ENCODE results near the gene APRT. TPM values are rescaled to one million over a fixed set of nuclear protein-coding genes. Genes with fewer than 3 reads are reported as not detected.

Gene APRT, protein sequence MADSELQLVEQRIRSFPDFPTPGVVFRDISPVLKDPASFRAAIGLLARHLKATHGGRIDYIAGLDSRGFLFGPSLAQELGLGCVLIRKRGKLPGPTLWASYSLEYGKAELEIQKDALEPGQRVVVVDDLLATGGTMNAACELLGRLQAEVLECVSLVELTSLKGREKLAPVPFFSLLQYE
- polyA plus RNA-seq (2013, experiment 1 of 2) = 176 TPM
- polyA plus RNA-seq (2013, experiment 2 of 2) = 175 TPM

DNA sequence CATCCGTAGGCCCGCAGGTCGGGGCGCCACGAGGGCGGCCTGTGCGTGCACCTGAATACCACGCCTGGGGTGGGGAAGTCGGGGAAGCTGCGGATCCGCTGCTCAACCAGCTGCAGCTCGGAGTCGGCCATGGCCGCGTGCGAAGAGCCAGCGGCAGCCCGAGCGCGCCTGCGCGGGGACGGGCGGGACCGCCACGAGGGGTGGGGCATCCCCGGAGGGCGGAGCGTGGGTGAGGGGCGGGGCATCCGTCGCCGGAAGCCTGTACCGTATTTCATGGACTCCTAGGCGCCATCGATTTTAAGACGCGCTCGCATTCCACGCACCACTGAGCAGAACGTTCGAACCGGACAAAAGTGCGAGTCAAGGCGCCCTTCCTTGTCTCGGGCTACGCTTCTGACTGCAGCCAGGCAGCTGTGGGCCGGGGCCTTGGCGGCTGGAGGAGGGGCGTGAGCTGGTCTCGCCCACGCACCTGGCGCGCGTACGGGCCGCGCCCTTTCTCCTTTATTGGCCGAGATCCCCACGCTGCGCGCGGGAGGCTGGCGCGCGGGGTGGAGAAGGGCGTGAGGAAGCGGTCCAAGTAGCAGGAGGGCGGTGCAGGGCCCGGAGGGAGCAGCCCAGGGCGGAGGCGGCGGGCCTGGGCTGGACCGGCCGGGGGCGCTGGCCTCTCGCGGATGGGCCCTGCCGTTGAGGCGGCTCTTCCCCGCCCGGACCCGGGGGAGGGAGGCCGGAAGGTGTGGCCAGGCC is at the start of gene APRT:
Gene APRT (minus strand): TSS at position 160 of the 744 bp plus-strand sequence. CDS start 29 bp downstream, at position 131.
- Histone ChIP-seq H3K36me3 (ENCODE audit: insufficient read depth, low read length) (peaks cover 37% of the 10 kb centered on the region), H3K27me3 (ENCODE audit: insufficient read depth, low read length) (no peaks in the 10 kb centered on the region), H3K27ac (ENCODE audit: low read depth, low read length) (peak within 1 kb of the TSS; percentile 98), H3K9ac (ENCODE audit: low read depth, low read length) (peak within 1 kb of the TSS; percentile 96), H3K4me1 (ENCODE audit: insufficient read depth, low read length) (no peaks in the 10 kb centered on the region), H3K4me3 (ENCODE audit: low read length) (peak within 1 kb of the TSS; percentile 73), H3K9me3 (ENCODE audit: insufficient read depth, low read depth, low read length) (no peaks in the 10 kb centered on the region)
- WGBS = under 1% methylated on average over 84 of the region's 84 CpGs

DNA sequence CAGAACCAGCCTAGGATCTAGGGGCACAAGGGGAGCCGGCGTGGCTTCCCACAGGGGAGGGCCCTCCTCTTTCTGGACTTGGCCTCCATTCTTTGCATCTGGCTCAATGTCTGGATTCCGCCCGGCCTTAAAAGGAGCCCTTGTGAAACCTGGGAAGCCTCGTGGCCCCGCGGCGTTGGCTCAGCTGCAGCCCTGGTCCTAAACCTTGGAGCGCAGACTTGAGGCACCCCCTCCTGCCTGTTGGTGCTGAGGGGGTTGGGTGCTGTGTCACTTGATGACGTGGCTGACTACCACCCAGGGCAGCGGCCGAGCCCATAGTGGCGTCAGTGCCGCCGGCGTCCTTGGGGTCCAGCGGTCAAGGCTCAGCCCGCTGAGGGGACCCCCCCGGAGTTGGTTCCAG is 49.6 kb upstream of the APRT start:
- Histone ChIP-seq H3K36me3 (ENCODE audit: insufficient read depth, low read length) (peaks cover 46% of the 10 kb centered on the region), H3K27ac (ENCODE audit: low read depth, low read length) (no peak overlapping the region), H3K27me3 (ENCODE audit: insufficient read depth, low read length) (no peaks in the 10 kb centered on the region), H3K9ac (ENCODE audit: low read depth, low read length) (no peak overlapping the region), H3K4me3 (ENCODE audit: low read length) (no peak overlapping the region), H3K4me1 (ENCODE audit: insufficient read depth, low read length) (0 out of 2 replicates have a peak, but pooled peaks cover 4% of the 10 kb centered on the region), H3K9me3 (ENCODE audit: insufficient read depth, low read depth, low read length) (no peaks in the 10 kb centered on the region)
- 98% methylated on average over 19 of the region's 19 CpGs for WGBS

DNA sequence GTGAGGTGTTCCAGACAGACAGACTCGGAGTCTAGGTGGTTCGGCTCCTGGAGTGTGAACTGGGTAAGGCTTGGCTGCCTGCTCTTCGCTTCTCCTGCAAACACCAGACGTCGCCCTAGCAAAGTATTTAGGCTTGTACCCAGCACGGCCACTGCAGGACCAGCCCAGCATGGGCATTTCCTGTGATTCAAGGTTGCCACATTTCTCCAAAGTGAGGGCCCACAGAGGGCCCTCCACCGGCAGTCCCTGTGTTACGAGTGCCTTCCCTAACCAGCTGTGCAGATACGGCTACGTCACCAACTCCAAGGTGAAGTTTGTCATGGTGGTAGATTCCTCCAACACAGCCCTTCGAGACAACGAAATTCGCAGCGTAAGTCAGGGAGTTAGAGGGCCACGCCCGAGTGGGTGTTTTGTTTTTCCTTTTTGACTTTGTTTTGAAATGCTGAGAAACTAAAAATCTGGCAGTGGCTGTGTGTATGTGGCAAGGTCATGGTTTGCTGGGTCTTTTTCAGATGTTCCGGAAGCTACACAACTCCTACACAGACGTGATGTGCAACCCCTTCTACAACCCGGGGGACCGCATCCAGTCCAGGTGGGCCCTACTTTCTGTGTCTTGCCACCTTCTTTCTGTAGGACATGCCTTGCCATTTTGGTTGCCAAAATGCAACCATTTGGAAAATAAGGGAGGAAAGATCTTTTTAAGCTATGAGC is 47.8 kb upstream of the APRT start:
- Histone ChIP-seq H3K27me3 (ENCODE audit: insufficient read depth, low read length) (no peaks in the 10 kb centered on the region), H3K9ac (ENCODE audit: low read depth, low read length) (no peak overlapping the region), H3K27ac (ENCODE audit: low read depth, low read length) (no peak overlapping the region), H3K4me1 (ENCODE audit: insufficient read depth, low read length) (peaks cover 4% of the 10 kb centered on the region; the same call in 1 of the 2 replicates), H3K36me3 (ENCODE audit: insufficient read depth, low read length) (peaks cover 46% of the 10 kb centered on the region), H3K4me3 (ENCODE audit: low read length) (no peak overlapping the region), H3K9me3 (ENCODE audit: insufficient read depth, low read depth, low read length) (no peaks in the 10 kb centered on the region)
- 97% methylated on average over 20 of the region's 20 CpGs for WGBS

DNA sequence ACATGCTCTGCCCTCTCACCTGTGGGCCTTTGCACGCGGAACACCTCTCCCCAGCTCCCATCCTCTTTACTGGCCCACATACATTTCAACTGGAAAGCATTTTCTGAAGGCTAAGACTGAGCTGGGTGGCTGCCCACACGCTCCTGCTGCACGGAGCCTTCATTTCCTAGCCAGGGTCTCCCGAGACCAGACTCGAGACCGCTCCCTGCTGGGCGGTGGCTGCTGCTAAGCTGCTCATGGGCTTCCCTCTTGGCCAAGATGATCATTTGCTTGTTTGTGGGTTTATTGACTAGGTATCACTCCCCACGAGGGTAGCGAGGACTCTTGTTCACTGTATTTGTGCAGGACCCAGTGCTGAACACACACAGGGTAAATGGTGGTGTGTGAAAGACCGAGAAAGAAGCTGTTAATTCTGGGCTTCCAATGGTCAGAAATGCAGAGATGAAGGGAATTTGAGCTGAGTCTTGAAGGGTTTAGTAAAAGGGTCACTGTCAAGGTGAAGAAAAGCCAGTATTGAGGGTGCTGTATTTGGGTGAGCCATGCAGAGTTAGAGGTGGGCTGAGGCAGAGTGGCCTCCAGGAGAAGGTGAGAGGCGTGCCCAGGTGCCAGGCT is 46.1 kb upstream of the APRT start:
- Histone ChIP-seq H3K9me3 (ENCODE audit: insufficient read depth, low read depth, low read length) (no peaks in the 10 kb centered on the region), H3K4me1 (ENCODE audit: insufficient read depth, low read length) (peaks cover 4% of the 10 kb centered on the region; the same call in 1 of the 2 replicates), H3K27me3 (ENCODE audit: insufficient read depth, low read length) (no peaks in the 10 kb centered on the region), H3K9ac (ENCODE audit: low read depth, low read length) (peak overlapping the region; percentile 84), H3K36me3 (ENCODE audit: insufficient read depth, low read length) (peaks cover 45% of the 10 kb centered on the region), H3K4me3 (ENCODE audit: low read length) (peak overlapping the region; percentile 76), H3K27ac (ENCODE audit: low read depth, low read length) (no peak overlapping the region)
- WGBS = 20% methylated on average over 12 of the region's 12 CpGs

DNA sequence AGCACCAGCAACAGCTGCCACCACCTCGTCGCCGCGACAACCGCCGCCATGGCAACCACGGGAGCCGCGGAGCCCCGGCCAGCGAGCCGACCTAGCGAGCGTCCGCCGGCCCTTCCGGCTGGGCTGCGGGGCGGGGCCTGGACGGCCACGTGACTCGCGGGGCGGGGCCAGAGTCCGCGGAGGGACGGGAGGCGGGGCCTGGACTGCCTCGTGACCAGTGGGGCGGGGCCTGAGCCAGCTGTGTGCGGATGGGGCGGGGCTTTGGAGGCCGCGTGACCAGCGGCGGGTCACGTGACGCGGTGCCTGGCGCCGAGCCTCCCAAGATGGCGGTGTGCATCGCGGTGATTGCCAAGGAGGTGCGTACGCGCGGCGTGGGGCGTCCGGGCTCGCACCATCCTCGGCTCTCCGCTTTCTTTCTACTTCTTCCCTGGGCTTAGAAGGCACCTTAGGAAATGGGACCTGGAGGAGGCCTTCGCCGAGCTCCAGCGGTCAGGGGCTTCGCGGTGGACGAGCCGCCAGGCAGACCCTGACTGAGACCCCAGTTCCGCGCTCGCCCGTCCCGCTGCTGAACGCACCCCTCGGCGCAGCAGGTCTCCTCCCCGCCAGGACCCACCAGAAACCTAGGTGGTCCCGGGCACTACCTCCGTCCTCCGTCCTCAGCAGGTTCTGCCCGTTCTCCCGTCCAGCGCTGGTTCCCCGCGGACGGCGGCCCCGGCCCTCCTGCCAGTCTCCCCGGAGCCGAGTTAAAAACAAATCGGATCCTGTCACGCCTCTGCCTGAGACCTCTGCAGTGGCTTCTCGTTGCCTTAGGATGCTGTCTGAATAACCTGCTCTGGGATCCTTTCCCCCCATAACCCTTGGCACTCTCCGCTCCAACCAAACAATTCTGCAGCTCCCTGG is 45.4 kb upstream of the APRT start, which contains the start of the genes GALNS and TRAPPC2L:
Gene GALNS (minus strand): TSS at position 120 of the 900 bp plus-strand sequence. CDS start 70 bp downstream, at position 50.
Gene TRAPPC2L (plus strand): TSS at position 300 of the 900 bp plus-strand sequence. CDS start 24 bp downstream, at position 324.
- peaks cover 37% of the 10 kb centered on the region for H3K36me3 ChIP-seq (ENCODE audit: insufficient read depth, low read length)
- no peaks in the 10 kb centered on the region for H3K9me3 ChIP-seq (ENCODE audit: insufficient read depth, low read depth, low read length)
- H3K27ac ChIP-seq (ENCODE audit: low read depth, low read length) = peak within 1 kb of the TSS; percentile 36

DNA sequence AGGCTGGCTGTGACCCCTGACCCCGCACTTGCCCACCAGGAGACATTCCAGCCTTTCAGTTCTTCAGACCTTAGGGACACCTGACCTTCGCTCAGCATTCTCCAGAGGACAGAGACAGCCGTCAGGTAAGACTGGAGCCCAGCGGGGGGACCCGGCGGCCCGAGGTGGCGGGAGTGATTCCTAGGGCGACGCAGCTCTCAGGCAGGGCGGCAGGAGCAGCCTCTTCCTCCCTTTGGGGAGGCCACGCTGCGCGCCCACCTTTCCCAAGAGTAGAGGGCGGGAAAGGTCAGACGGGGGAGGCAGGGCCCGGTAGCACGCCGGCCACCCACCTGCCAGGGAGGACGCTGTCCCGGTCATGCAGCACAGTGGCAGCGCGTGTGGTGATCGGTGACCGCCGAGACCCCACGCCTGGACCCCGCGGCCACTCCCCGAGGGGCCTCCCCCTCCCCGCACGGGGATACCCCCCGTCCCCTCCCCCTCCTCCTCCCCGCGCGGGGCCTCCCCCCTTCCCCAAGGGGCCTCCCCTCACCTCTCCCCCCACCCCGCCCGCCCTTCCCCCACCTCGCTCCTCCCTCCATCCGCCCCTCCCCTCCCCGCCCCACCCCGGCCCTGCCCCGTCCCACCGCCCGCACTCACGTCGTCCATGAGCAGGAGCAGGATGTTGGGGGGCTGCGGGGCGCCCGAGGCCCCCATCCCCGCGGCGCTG is 44.5 kb upstream of the APRT start:
- WGBS = 6% methylated on average over 35 of the region's 53 CpGs
- Histone ChIP-seq H3K9me3 (ENCODE audit: insufficient read depth, low read depth, low read length) (no peaks in the 10 kb centered on the region), H3K36me3 (ENCODE audit: insufficient read depth, low read length) (peaks cover 29% of the 10 kb centered on the region), H3K27ac (ENCODE audit: low read depth, low read length) (no peak overlapping the region; the same call in 1 of the 2 replicates), H3K4me3 (ENCODE audit: low read length) (peak overlapping the region; percentile 76), H3K9ac (ENCODE audit: low read depth, low read length) (0 out of 2 replicates have a peak overlapping the region, but pooled peaks have one; percentile 39), H3K27me3 (ENCODE audit: insufficient read depth, low read length) (no peaks in the 10 kb centered on the region), H3K4me1 (ENCODE audit: insufficient read depth, low read length) (peaks cover 4% of the 10 kb centered on the region; the same call in 1 of the 2 replicates)

More for the DNA sequence above, 45.4 kb upstream of the APRT start, which contains the start of the genes GALNS and TRAPPC2L:
- Histone ChIP-seq H3K27me3 (ENCODE audit: insufficient read depth, low read length) (no peaks in the 10 kb centered on the region), H3K4me1 (ENCODE audit: insufficient read depth, low read length) (peaks cover 4% of the 10 kb centered on the region; the same call in 1 of the 2 replicates), H3K9ac (ENCODE audit: low read depth, low read length) (peak within 1 kb of the TSS; percentile 84), H3K4me3 (ENCODE audit: low read length) (peak within 1 kb of the TSS; percentile 76)
- under 1% methylated on average over 87 of the region's 87 CpGs for WGBS

DNA sequence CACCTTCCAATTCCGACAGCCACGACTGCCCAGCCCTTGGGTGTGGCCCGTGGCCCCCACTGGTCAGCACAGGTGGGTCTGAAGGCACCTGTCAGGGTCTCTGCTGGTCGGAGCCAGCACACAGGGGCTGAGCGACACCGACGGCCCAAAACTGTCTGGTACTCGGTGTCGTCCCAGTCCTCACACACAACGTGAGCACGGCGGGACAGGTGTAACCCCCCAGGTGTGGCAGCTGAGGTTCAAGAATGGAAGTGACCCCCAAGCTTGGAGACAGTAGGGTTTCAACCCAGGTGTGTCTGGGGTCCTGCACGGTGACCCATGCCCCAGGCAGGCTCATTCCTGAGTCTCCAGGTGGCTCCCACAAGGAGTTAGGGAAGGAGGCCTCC is 44.0 kb upstream of the APRT start:
- WGBS = 86% methylated on average over 13 of the region's 13 CpGs
- no peaks in the 10 kb centered on the region for H3K27me3 ChIP-seq (ENCODE audit: insufficient read depth, low read length)
- H3K9ac ChIP-seq (ENCODE audit: low read depth, low read length) = no peak overlapping the region
- peaks cover 4% of the 10 kb centered on the region; the same call in 1 of the 2 replicates for H3K4me1 ChIP-seq (ENCODE audit: insufficient read depth, low read length)
- H3K36me3 ChIP-seq (ENCODE audit: insufficient read depth, low read length) = peaks cover 23% of the 10 kb centered on the region
- no peak overlapping the region for H3K27ac ChIP-seq (ENCODE audit: low read depth, low read length)
- H3K9me3 ChIP-seq (ENCODE audit: insufficient read depth, low read depth, low read length) = no peaks in the 10 kb centered on the region
- H3K4me3 ChIP-seq (ENCODE audit: low read length) = peak overlapping the region; percentile 62

DNA sequence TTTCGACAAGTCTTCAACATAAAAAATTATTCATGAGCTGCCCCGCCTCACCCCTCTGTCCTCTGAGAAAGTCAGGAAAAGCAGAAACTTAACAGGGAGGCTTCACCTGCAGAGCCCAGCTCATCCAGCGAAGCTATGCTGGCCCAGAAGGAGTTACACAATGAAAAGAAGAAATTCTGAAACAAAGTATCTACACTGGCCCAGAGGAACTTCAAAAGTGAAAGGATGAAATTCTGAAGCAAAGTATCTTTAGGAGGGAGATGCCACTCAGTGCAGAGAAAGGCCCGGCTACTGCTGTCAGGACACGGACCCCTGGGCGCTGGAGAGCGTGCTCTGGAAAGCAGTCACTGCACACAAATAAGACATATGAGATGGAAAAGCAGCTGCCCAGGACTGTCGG is 43.4 kb upstream of the APRT start:
- 94% methylated on average over 7 of the region's 8 CpGs for WGBS
- peaks cover 21% of the 10 kb centered on the region for H3K36me3 ChIP-seq (ENCODE audit: insufficient read depth, low read length)

DNA sequence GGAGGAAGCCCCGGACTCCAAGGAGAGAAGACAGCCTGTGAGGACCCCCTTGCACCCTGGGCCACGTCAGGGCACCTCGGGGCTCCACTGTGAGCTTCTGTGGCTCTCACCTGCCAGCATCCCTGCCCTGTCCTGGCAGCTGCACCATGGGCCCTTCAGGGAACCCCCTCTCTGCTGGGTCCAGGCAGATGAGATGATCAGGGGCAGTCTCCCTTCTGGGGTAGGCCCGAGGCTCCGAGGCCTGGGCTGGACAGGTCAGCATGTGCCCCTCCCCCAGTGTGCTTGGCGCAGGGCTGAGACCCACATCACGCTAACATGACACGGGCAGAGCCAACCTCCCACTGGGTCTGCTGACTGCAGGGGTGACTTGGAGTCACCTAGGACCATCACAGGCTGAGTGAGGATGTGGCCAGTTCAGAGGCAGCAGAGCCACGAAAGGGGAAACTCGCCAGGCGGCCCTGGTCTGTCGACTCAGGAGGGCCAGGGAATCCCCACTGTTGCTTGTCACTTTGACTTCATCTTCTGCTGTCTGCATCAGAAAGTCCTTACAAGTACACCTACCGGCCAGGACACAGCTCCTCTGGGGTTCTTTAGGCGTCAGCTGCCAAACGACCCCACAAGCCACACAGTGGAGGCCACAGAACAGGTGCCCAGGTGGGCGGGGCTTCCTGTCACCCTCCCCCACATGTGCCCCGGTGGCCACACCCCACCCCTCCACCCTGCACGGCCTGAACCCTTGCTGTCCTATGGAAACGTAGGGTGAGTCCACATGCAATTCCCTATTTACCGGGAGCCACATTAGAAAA is 42.8 kb upstream of the APRT start:
- Histone ChIP-seq H3K27me3 (ENCODE audit: insufficient read depth, low read length) (no peaks in the 10 kb centered on the region), H3K4me1 (ENCODE audit: insufficient read depth, low read length) (peaks cover 4% of the 10 kb centered on the region; the same call in 1 of the 2 replicates), H3K27ac (ENCODE audit: low read depth, low read length) (no peak overlapping the region), H3K9ac (ENCODE audit: low read depth, low read length) (no peak overlapping the region), H3K36me3 (ENCODE audit: insufficient read depth, low read length) (peaks cover 14% of the 10 kb centered on the region), H3K9me3 (ENCODE audit: insufficient read depth, low read depth, low read length) (no peaks in the 10 kb centered on the region), H3K4me3 (ENCODE audit: low read length) (no peak overlapping the region)
- 84% methylated on average over 20 of the region's 20 CpGs for WGBS

More for the DNA sequence above, 43.4 kb upstream of the APRT start:
- no peak overlapping the region for H3K9ac ChIP-seq (ENCODE audit: low read depth, low read length)
- H3K27ac ChIP-seq (ENCODE audit: low read depth, low read length) = no peak overlapping the region
- H3K4me3 ChIP-seq (ENCODE audit: low read length) = no peak overlapping the region
- H3K4me1 ChIP-seq (ENCODE audit: insufficient read depth, low read length) = peaks cover 4% of the 10 kb centered on the region; the same call in 1 of the 2 replicates
- no peaks in the 10 kb centered on the region for H3K9me3 ChIP-seq (ENCODE audit: insufficient read depth, low read depth, low read length)
- no peaks in the 10 kb centered on the region for H3K27me3 ChIP-seq (ENCODE audit: insufficient read depth, low read length)

All from HUES64 (cell line).